T follicular helper cell (primary cell): Measurements from ENCODE around the gene TSPAN4.

Source experiments
- DNase-seq: peaks from one replicate; pipeline ENCODE4 v3.0.0-alpha.2; 2020; ENCODE audit warnings: low read depth

Gene TSPAN4

GRCh38 chr11:889257-889656, 46.6 kb downstream of the TSPAN4 start:
- no peak for DNase-seq

DNA sequence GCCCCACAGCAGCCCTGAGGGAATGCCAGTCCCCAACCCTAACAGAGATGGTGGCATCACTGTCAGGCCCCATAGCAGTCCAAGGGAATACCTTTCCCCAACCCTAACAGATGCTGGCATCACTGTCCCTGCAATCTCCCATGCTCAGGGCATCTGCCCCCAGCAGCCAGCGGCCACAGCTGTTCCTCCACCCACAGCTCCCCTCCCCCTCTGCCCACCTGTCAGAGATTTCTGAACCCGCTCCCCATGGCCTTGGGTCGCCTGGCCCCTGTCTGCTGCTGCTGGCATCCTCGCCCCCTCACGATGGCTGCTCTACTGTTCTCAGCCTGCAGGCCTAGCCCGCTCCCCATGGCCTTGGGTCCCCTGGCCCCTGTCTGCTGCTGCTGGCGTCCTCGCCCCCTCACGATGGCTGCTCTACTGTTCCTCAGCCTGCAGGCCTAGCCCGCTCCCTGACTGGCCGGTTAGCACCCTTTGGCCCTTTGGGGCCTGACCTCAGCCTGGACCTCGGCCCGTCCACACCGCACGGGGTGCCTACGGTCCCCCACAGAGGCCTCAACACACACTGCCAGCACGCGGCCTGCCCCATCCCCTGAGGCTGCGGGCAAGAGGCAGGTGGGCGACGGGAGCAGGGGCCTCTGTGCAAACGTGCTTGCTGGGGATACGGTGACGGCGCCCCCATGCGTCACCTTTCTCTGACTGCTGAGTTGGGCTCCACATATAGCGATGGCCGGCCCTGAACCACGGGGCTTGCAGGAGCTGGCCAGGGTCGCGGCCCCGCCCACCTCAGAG, 47.2 kb downstream of the TSPAN4 start:
- no peak for DNase-seq

GRCh38 chr11:890794-891540, 48.3 kb downstream of the TSPAN4 start:
- no peak for DNase-seq

DNA sequence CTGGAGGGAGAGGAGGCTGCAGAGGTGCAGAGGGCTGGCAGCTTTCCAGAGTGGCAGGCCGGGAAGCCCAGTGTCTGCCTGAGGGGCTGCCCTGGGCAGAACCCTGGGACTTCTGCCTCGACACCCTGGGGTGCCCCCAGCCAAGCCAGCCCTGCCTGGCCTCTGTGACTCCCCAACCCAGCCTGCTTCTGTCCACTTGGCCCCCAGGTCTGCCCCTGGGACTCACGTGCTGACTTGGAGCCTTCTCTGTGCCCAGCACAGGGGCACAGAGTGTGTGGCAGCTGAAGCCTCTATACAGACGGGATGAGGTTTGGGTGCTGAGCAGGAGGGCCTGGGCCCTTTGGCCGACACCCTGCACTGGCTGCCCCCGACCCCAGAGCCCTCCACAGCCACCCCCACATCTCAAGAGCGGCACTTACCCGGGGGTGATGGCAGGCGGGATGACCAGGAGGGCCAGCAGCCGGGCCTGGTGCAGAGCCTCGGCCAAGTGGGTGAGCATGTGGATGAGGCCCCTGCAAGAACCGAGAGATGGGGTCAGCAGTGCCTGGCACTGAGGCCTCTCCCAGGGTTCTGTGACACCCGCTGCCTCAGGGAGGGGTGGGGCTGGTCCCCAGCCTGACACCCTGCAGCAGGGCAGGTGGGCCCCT, 50.5 kb downstream of the TSPAN4 start:
- no peak for DNase-seq

- no peak for DNase-seq
Observed at GRCh38 chr11:894575-895201, 52.0 kb downstream of the TSPAN4 start.

DNA sequence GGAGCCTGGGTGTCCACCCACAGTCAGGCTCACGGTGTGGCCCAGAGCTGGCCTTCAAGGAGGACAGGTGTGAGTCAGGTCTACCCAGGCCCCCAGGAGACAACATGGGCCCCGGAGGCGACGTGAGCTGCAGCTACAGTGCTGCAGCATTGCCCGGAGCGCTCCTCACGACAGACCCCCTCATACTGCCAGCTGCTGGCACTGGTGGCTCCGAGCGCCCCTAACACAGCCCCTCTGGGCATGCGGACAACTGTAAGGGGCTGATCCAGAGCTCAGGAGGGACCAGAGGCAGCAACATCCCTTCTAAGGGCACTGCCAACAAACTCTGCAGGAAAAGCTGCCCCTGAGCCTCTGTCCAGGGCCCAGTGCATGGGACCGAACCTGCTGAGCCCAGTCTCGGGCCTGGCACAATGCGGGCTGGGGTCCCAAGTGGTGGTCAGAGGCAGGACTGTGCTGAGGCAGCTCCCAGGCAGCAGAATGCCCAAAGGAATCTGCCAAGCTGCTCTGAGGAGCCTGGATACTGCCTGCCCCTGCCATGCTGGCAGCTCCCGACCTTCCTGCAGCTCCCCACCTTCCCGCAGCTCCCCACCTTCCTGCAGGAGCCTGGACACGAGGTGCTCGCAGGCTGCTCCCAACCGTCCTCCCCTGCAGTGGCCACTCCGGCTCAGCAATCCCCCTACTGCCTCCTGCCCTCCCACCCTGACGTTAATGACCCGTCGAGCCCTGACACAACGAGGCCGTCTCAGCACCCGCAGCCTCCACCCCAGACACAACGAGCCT, 52.9 kb downstream of the TSPAN4 start:
- DNase-seq: no peak

GRCh38 chr11:897253-898142, 54.8 kb downstream of the TSPAN4 start:
- no peak for DNase-seq

GRCh38 chr11:898143-898511, 55.5 kb downstream of the TSPAN4 start:
- DNase-seq: no peak

- DNase-seq: no peak
Observed at GRCh38 chr11:898540-899190, 56.0 kb downstream of the TSPAN4 start.

- DNase-seq: no peak
Observed at GRCh38 chr11:899724-900123, 57.1 kb downstream of the TSPAN4 start.

GRCh38 chr11:900545-900944, 57.9 kb downstream of the TSPAN4 start:
- no peak for DNase-seq

- DNase-seq: no peak
Observed at GRCh38 chr11:901452-902061, 58.9 kb downstream of the TSPAN4 start.

GRCh38 chr11:904380-904779, 61.7 kb downstream of the TSPAN4 start:
- DNase-seq: no peak

GRCh38 chr11:905952-906351, 63.3 kb downstream of the TSPAN4 start:
- no peak for DNase-seq

DNA sequence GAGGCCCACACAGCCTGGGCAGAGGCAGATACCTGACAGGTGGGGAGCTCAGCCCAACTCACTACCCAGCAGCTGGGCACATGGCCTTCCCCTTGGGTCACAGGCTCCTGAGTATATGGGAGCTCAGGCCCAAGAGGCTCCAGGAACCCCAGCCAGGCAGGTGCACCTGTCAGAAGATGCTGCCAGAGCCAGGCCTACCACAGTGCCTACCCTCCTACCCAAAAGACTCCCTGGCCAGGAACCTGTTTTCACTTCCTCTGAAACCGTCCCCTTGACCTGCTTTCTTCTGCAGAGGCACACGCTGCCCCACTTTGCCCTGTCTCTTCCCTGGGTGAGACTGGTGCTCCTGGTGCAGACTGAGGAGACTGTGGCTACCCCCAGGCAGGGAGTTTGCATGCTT, 65.0 kb downstream of the TSPAN4 start:
- no peak for DNase-seq

DNA sequence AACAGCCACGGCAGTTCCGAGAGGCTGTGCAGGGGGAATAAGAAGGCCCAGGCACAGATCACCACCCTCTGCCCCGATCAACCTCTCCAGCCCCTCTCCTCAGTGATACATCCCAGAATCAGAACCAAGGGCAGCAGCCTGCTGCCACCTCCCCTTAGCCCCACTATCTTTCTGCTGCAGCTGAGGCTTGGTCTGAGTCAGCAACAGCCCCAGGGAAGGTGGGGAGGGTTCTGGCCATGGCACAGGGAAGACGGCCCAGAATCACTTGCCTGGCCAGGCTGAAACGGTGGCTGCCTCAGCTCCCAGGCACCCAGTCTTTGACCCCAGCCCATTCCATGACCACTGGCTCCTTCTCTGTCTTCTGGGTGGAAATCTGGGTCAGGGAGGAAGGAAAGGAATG, 65.6 kb downstream of the TSPAN4 start:
- DNase-seq: no peak

DNA sequence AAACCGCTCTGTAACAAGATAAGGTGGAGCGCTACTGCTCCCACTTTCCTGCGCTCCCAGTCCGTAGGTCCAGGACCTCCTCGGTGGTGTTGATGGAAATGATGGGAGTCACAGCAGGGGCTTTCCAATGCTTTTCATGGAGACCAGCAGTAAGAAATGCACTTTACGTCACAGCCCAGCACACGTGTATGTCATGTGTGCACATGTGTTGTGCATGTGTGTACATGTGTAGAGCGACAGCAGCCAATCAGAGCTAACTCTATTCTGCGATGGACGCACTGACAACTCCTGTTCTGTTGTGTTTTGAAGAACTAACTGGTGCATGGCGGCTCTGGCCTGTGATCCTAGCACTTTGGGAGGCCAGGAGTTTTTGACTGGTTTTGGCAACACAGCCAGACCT, 66.8 kb downstream of the TSPAN4 start:
- DNase-seq: no peak

GRCh38 chr11:910044-910588, 67.5 kb downstream of the TSPAN4 start:
- no peak for DNase-seq

DNA sequence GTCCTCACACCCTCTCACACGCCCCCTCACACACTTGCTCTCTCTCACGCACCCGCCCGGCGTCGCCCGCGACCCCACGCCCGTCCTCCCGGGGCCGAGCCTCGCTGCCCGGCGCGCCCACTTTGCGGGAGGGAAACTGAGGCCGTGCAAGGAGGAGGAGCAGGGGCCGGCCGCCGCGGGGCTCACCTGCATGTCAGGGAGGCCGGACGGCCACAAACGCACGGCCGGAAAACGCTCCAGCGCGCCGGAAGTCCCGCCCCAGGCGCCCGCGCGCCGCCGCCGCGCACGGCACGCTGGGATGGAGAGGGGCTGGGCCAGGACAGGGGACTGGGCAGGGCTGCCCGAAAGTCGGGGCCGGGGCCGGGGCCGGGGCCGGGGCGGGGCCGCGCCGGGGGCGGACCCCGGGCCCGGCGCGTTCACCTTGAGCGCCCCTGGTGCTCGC, 68.0 kb downstream of the TSPAN4 start, which contains the start of gene CHID1:
TSS of gene CHID1 (minus strand) at position 222 of the 442 bp plus-strand sequence. CDS start 5,994 bp downstream, outside the sequence.
- DNase-seq: peak; percentile 64
